HEK293 (cell line): ENCODE data around the gene CNN1.
A peak's percentile ranks its signal among the peaks of the same experiment; 100 is the strongest.

Experiments used
- BCL11A ChIP-seq: fragments of 450-650 bp; formaldehyde crosslinking; IDR thresholded peaks from 2 replicates; pipeline ENCODE4 v1.5.1; 2016; ENCODE audit warnings: low read depth, missing biosample characterization, missing genetic modification characterization
- GLI4 ChIP-seq: fragments of 450-650 bp; formaldehyde crosslinking; IDR thresholded peaks from 2 replicates; pipeline ENCODE4 v1.5.1; 2016; ENCODE audit warnings: missing biosample characterization, missing genetic modification characterization
- GLIS1 ChIP-seq: fragments of 450-650 bp; formaldehyde crosslinking; IDR thresholded peaks from 2 replicates; pipeline ENCODE4 v1.5.1; 2016; ENCODE audit warnings: missing biosample characterization, missing genetic modification characterization
- HOXA7 ChIP-seq: sonication (generic); formaldehyde crosslinking; IDR thresholded peaks from 2 replicates; pipeline ENCODE4 v1.8.1; 2022; ENCODE audit warnings: missing genetic modification reagents, borderline replicate concordance
- HOXC10 ChIP-seq: sonication (generic); formaldehyde crosslinking; IDR thresholded peaks from 2 replicates; pipeline ENCODE4 v1.8.1; 2023; ENCODE audit warnings: mild to moderate bottlenecking, missing genetic modification reagents
- OSR2 ChIP-seq: fragments of 450-650 bp; formaldehyde crosslinking; IDR thresholded peaks from 2 replicates; pipeline ENCODE4 v1.5.1; 2016; ENCODE audit warnings: missing biosample characterization, missing genetic modification characterization
- REPIN1 ChIP-seq: fragments of 450-650 bp; formaldehyde crosslinking; IDR thresholded peaks from 2 replicates; pipeline ENCODE4 v1.5.1; 2017; ENCODE audit warnings: missing biosample characterization, missing genetic modification characterization, low read depth
- SETDB1 ChIP-seq: IDR thresholded peaks from one replicate; pipeline ENCODE4 v1.6.1; 2017; ENCODE audit warnings: mild to moderate bottlenecking, low read length, moderate library complexity, mixed read lengths; ENCODE audit not compliant: insufficient read length
- YY2 ChIP-seq: fragments of 450-650 bp; formaldehyde crosslinking; IDR thresholded peaks from 2 replicates; pipeline ENCODE4 v1.5.1; 2016; ENCODE audit warnings: missing biosample characterization, missing genetic modification characterization
- ZBTB1 ChIP-seq: fragments of 450-650 bp; formaldehyde crosslinking; IDR thresholded peaks from 2 replicates; pipeline ENCODE4 v1.5.1; 2016; ENCODE audit warnings: missing biosample characterization, missing genetic modification characterization
- ZEB2 ChIP-seq: fragments of 450-650 bp; formaldehyde crosslinking; IDR thresholded peaks from 2 replicates; pipeline ENCODE4 v1.5.1; 2016; ENCODE audit warnings: missing biosample characterization, missing genetic modification characterization
- ZFP37 ChIP-seq: fragments of 450-650 bp; formaldehyde crosslinking; IDR thresholded peaks from 2 replicates; pipeline ENCODE4 v1.5.1; 2016; ENCODE audit warnings: missing biosample characterization, missing genetic modification characterization
- ZNF112 ChIP-seq: fragments of 450-650 bp; formaldehyde crosslinking; IDR thresholded peaks from 2 replicates; pipeline ENCODE4 v1.5.0; 2017; ENCODE audit warnings: missing biosample characterization, missing genetic modification characterization
- ZNF121 ChIP-seq: fragments of 450-650 bp; formaldehyde crosslinking; IDR thresholded peaks from 2 replicates; pipeline ENCODE4 v1.5.1; 2016; ENCODE audit warnings: missing biosample characterization, missing genetic modification characterization
- ZNF132 ChIP-seq: fragments of 450-650 bp; formaldehyde crosslinking; IDR thresholded peaks from 2 replicates; pipeline ENCODE4 v1.5.1; 2017; ENCODE audit warnings: missing biosample characterization, missing genetic modification characterization, borderline replicate concordance
- ZNF202 ChIP-seq: fragments of 450-650 bp; formaldehyde crosslinking; IDR thresholded peaks from 2 replicates; pipeline ENCODE4 v1.5.1; 2016; ENCODE audit warnings: missing biosample characterization, missing genetic modification characterization, borderline replicate concordance
- ZNF239 ChIP-seq: fragments of 450-650 bp; formaldehyde crosslinking; IDR thresholded peaks from 2 replicates; pipeline ENCODE4 v1.5.1; 2016; ENCODE audit warnings: missing biosample characterization, missing genetic modification characterization
- ZNF350 ChIP-seq: fragments of 450-650 bp; formaldehyde crosslinking; IDR thresholded peaks from 2 replicates; pipeline ENCODE4 v1.5.0; 2017; ENCODE audit warnings: missing biosample characterization, mild to moderate bottlenecking, missing genetic modification characterization
- ZNF366 ChIP-seq: fragments of 450-650 bp; formaldehyde crosslinking; conservative IDR thresholded peaks from 2 replicates; pipeline ENCODE4 v1.5.1; 2016; ENCODE audit warnings: missing biosample characterization, missing genetic modification characterization
- ZNF426 ChIP-seq: fragments of 450-650 bp; formaldehyde crosslinking; IDR thresholded peaks from 2 replicates; pipeline ENCODE4 v1.5.1; 2017; ENCODE audit warnings: missing biosample characterization, missing genetic modification characterization, mild to moderate bottlenecking, inconsistent platforms, moderate library complexity
- ZNF510 ChIP-seq: fragments of 450-650 bp; formaldehyde crosslinking; IDR thresholded peaks from 2 replicates; pipeline ENCODE4 v1.5.1; 2018; ENCODE audit warnings: mild to moderate bottlenecking, missing genetic modification characterization, missing biosample characterization; ENCODE audit not compliant: insufficient replicate concordance
- ZNF514 ChIP-seq: fragments of 450-650 bp; formaldehyde crosslinking; IDR thresholded peaks from 2 replicates; pipeline ENCODE4 v1.5.1; 2016; ENCODE audit warnings: missing biosample characterization, missing genetic modification characterization
- ZNF530 ChIP-seq: fragments of 450-650 bp; formaldehyde crosslinking; IDR thresholded peaks from 2 replicates; pipeline ENCODE4 v1.5.1; 2016; ENCODE audit warnings: low read depth, missing biosample characterization, missing genetic modification characterization
- ZNF560 ChIP-seq: fragments of 450-650 bp; formaldehyde crosslinking; IDR thresholded peaks from 2 replicates; pipeline ENCODE4 v1.5.1; 2017; ENCODE audit warnings: missing biosample characterization, missing genetic modification characterization, borderline replicate concordance
- ZNF600 ChIP-seq: fragments of 450-650 bp; formaldehyde crosslinking; IDR thresholded peaks from 2 replicates; pipeline ENCODE4 v1.5.1; 2016; ENCODE audit warnings: missing biosample characterization, missing genetic modification characterization
- ZNF830 ChIP-seq: fragments of 450-650 bp; IDR thresholded peaks from 2 replicates; pipeline ENCODE4 v1.5.0; 2018; ENCODE audit warnings: missing biosample characterization, missing genetic modification characterization, low read depth, mild to moderate bottlenecking, moderate library complexity
- ZSCAN23 ChIP-seq: fragments of 450-650 bp; formaldehyde crosslinking; IDR thresholded peaks from 2 replicates; pipeline ENCODE4 v1.5.1; 2016; ENCODE audit warnings: missing biosample characterization, missing genetic modification characterization
- TF ChIP-seq, protein P1 (sequence below): fragments of 450-650 bp; formaldehyde crosslinking; IDR thresholded peaks from 2 replicates; pipeline ENCODE4 v1.5.1; 2016; ENCODE audit warnings: missing biosample characterization, missing genetic modification characterization
- TF ChIP-seq, protein P2 (sequence below): fragments of 450-650 bp; formaldehyde crosslinking; conservative IDR thresholded peaks from 2 replicates; pipeline ENCODE4 v1.5.1; 2016; ENCODE audit warnings: low read depth, missing biosample characterization, missing genetic modification characterization
- TF ChIP-seq, protein P3 (sequence below): fragments of 450-650 bp; formaldehyde crosslinking; IDR thresholded peaks from 2 replicates; pipeline ENCODE4 v1.5.1; 2016; ENCODE audit warnings: missing biosample characterization, missing genetic modification characterization
- TF ChIP-seq, protein P4 (sequence below): fragments of 450-650 bp; formaldehyde crosslinking; IDR thresholded peaks from 2 replicates; pipeline ENCODE4 v1.5.1; 2016; ENCODE audit warnings: missing biosample characterization, missing genetic modification characterization, low read depth

Gene CNN1

DNA sequence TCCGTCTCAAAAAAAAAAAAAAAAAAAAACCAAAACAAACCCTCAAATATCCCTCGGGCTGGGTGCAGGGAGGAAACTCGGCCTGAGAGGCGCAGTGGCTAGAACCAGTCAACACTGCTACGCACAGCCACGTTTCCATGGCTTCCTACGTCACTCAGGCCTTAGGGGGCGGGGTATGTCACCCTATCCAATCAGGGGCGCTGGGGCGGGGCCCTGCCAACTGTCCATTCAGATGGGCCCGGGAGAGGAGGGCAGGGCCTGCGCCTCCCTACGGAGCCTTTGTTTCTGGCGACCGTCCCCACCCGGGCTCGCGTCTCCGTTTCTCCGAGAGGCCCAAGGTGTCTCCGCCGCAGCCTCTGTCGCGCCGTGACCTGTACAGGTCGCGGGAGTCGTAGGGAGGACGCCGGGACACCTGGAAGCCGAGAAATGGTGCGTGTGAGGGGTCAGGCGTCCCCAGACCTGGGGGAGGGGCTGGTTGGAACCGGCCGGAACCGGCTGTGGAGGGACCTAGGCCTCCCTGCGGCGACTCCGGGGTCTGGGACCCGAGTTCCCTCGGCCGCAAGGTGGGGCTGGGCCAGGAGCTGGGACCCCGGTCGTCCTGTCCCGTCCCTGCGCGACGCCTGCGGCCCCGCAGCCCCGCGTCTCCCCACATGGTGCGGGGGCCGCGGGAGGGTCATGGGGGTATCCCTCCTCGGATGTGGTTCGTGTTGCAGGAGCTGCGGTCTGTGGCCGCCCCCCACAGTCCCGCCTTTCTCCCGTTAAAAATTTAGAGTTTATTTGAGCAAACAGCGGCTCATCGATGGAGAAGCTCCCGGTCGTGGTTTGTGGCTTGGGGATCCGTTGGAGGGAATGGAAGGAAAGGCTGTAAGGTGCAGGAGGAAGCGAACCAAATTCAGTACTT is 58.8 kb downstream of the CNN1 start, which contains the start of gene ZNF627 (continued):
- no peak for TF ChIP-seq OSR2
- TF ChIP-seq, protein P1, sequence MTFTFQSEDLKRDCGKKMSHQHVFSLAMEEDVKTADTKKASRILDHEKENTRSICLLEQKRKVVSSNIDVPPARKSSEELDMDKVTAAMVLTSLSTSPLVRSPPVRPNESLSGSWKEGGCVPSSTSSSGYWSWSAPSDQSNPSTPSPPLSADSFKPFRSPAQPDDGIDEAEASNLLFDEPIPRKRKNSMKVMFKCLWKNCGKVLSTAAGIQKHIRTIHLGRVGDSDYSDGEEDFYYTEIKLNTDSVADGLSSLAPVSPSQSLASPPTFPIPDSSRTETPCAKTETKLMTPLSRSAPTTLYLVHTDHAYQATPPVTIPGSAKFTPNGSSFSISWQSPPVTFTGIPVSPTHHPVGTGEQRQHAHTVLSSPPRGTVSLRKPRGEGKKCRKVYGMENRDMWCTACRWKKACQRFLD (tag by site-specific recombination): no peak
- TF ChIP-seq GLIS1: peak; percentile 44; the same call in 1 of the 2 replicates
- TF ChIP-seq, protein P2, sequence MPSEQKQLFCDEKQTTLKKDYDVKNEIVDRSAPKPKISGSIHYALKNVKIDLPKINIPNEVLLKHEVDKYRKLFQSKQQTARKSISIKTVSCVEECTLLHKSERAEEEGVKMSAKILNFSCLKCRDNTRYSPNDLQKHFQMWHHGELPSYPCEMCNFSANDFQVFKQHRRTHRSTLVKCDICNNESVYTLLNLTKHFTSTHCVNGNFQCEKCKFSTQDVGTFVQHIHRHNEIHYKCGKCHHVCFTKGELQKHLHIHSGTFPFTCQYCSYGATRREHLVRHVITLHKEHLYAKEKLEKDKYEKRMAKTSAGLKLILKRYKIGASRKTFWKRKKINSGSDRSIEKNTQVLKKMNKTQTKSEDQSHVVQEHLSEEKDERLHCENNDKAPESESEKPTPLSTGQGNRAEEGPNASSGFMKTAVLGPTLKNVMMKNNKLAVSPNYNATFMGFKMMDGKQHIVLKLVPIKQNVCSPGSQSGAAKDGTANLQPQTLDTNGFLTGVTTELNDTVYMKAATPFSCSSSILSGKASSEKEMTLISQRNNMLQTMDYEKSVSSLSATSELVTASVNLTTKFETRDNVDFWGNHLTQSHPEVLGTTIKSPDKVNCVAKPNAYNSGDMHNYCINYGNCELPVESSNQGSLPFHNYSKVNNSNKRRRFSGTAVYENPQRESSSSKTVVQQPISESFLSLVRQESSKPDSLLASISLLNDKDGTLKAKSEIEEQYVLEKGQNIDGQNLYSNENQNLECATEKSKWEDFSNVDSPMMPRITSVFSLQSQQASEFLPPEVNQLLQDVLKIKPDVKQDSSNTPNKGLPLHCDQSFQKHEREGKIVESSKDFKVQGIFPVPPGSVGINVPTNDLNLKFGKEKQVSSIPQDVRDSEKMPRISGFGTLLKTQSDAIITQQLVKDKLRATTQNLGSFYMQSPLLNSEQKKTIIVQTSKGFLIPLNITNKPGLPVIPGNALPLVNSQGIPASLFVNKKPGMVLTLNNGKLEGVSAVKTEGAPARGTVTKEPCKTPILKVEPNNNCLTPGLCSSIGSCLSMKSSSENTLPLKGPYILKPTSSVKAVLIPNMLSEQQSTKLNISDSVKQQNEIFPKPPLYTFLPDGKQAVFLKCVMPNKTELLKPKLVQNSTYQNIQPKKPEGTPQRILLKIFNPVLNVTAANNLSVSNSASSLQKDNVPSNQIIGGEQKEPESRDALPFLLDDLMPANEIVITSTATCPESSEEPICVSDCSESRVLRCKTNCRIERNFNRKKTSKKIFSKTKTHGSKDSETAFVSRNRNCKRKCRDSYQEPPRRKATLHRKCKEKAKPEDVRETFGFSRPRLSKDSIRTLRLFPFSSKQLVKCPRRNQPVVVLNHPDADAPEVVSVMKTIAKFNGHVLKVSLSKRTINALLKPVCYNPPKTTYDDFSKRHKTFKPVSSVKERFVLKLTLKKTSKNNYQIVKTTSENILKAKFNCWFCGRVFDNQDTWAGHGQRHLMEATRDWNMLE: no peak
- peak; percentile 90 for TF ChIP-seq ZFP37
- TF ChIP-seq ZBTB1 (tag by site-specific recombination): 0 out of 2 replicates have a peak, but pooled peaks have one; percentile 65
- TF ChIP-seq, protein P3, sequence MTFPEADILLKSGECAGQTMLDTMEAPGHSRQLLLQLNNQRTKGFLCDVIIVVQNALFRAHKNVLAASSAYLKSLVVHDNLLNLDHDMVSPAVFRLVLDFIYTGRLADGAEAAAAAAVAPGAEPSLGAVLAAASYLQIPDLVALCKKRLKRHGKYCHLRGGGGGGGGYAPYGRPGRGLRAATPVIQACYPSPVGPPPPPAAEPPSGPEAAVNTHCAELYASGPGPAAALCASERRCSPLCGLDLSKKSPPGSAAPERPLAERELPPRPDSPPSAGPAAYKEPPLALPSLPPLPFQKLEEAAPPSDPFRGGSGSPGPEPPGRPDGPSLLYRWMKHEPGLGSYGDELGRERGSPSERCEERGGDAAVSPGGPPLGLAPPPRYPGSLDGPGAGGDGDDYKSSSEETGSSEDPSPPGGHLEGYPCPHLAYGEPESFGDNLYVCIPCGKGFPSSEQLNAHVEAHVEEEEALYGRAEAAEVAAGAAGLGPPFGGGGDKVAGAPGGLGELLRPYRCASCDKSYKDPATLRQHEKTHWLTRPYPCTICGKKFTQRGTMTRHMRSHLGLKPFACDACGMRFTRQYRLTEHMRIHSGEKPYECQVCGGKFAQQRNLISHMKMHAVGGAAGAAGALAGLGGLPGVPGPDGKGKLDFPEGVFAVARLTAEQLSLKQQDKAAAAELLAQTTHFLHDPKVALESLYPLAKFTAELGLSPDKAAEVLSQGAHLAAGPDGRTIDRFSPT: peak; percentile 65; the same call in 1 of the 2 replicates
- TF ChIP-seq ZNF510: no peak
- no peak for TF ChIP-seq HOXC10 (CRISPR knock-in tag)
- peak; percentile 61; the same call in 1 of the 2 replicates for TF ChIP-seq ZNF121 (tag by site-specific recombination)
- no peak for TF ChIP-seq ZNF202 (tag by site-specific recombination)
- TF ChIP-seq SETDB1: no peak
- no peak for TF ChIP-seq ZNF530 (tag by site-specific recombination)
- TF ChIP-seq ZNF560: 0 out of 2 replicates have a peak, but pooled peaks have one; percentile 38
- TF ChIP-seq ZNF366 (tag by site-specific recombination): no peak
- TF ChIP-seq ZNF600 (tag by site-specific recombination): 0 out of 2 replicates have a peak, but pooled peaks have one; percentile 26
- no peak for TF ChIP-seq ZNF514 (tag by site-specific recombination)
- no peak for TF ChIP-seq HOXA7
- TF ChIP-seq ZSCAN23: no peak
- TF ChIP-seq BCL11A (tag by site-specific recombination): no peak
- no peak for TF ChIP-seq YY2 (tag by site-specific recombination)
- TF ChIP-seq ZNF350: no peak
- no peak for TF ChIP-seq ZNF239
- TF ChIP-seq ZEB2 (tag by site-specific recombination): peak; percentile 88
- no peak for TF ChIP-seq GLI4
- TF ChIP-seq ZNF426 (tag by site-specific recombination): no peak
- TF ChIP-seq ZNF830 (tag by site-specific recombination): no peak
- TF ChIP-seq, protein P4, sequence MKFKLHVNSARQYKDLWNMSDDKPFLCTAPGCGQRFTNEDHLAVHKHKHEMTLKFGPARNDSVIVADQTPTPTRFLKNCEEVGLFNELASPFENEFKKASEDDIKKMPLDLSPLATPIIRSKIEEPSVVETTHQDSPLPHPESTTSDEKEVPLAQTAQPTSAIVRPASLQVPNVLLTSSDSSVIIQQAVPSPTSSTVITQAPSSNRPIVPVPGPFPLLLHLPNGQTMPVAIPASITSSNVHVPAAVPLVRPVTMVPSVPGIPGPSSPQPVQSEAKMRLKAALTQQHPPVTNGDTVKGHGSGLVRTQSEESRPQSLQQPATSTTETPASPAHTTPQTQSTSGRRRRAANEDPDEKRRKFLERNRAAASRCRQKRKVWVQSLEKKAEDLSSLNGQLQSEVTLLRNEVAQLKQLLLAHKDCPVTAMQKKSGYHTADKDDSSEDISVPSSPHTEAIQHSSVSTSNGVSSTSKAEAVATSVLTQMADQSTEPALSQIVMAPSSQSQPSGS (tag by site-specific recombination): no peak
- TF ChIP-seq REPIN1 (tag by site-specific recombination): 0 out of 2 replicates have a peak, but pooled peaks have one; percentile 67
- TF ChIP-seq ZNF132 (tag by site-specific recombination): no peak
- no peak for TF ChIP-seq ZNF112
